Activated effector memory CD4-positive, alpha-beta T cell treated with Interleukin-2 at 50 U/mL for 16 hours (primary cell): ENCODE data around the gene COA6.
A peak's percentile ranks its signal among the peaks of the same experiment; 100 is the strongest.
"Not testable (repeated sequence)": the region's sequence is repeated elsewhere in the genome, so short reads cannot be mapped to it uniquely, and the experiment has no call there.

Experiments used
- DNase-seq: peaks from one replicate; pipeline ENCODE4 v3.0.0-alpha.2; 2020

COA6 gene

GRCh38 chr1:234371414-234371813 is 1.8 kb upstream of the COA6 start:
- DNase-seq, result no peak

- no peak for DNase-seq
Measured at GRCh38 chr1:234372011-234372757, 1.1 kb upstream of the COA6 start.

- DNase-seq, result no peak
Measured at GRCh38 chr1:234373959-234374254, 651 bp downstream of the COA6 start.

GRCh38 chr1:234375672-234376071 is 2.4 kb downstream of the COA6 start:
- no peak for DNase-seq

GRCh38 chr1:234379591-234380109 is 6.4 kb downstream of the COA6 start:
- DNase-seq, result not testable (repeated sequence)

GRCh38 chr1:234381699-234382555 is 8.7 kb downstream of the COA6 start:
- no peak for DNase-seq

- DNase-seq, result no peak
Measured at GRCh38 chr1:234386122-234386521, 12.9 kb downstream of the COA6 start.

- no peak for DNase-seq
Measured at GRCh38 chr1:234388094-234388493, 14.8 kb downstream of the COA6 start.

- DNase-seq, result no peak
Measured at GRCh38 chr1:234393190-234393589, 19.9 kb downstream of the COA6 start.

- no peak for DNase-seq
Measured at GRCh38 chr1:234395297-234395696, 22.0 kb downstream of the COA6 start.

GRCh38 chr1:234396092-234396491 is 22.8 kb downstream of the COA6 start:
- no peak for DNase-seq

GRCh38 chr1:234396871-234397270 is 23.6 kb downstream of the COA6 start:
- DNase-seq, result no peak

GRCh38 chr1:234397732-234398131 is 24.5 kb downstream of the COA6 start:
- no peak for DNase-seq

- DNase-seq, result no peak
Measured at GRCh38 chr1:234398849-234399381, 25.7 kb downstream of the COA6 start.

GRCh38 chr1:234399515-234399914 is 26.3 kb downstream of the COA6 start:
- not testable (repeated sequence) for DNase-seq

- DNase-seq, result no peak
Measured at GRCh38 chr1:234400773-234401172, 27.5 kb downstream of the COA6 start.

GRCh38 chr1:234401658-234402057 is 28.4 kb downstream of the COA6 start:
- no peak for DNase-seq

GRCh38 chr1:234402939-234403338 is 29.7 kb downstream of the COA6 start:
- DNase-seq, result no peak

GRCh38 chr1:234405676-234406075 is 32.4 kb downstream of the COA6 start:
- DNase-seq, result no peak

- DNase-seq, result no peak
Measured at GRCh38 chr1:234406871-234407270, 33.6 kb downstream of the COA6 start.

GRCh38 chr1:234408757-234409156 is 35.5 kb downstream of the COA6 start:
- peak; percentile 57 for DNase-seq

- DNase-seq, result no peak
Measured at GRCh38 chr1:234409328-234409727, 36.1 kb downstream of the COA6 start.

- DNase-seq, result no peak
Measured at GRCh38 chr1:234412830-234413229, 39.6 kb downstream of the COA6 start.

GRCh38 chr1:234413485-234413884 is 40.2 kb downstream of the COA6 start:
- no peak for DNase-seq
